Loucy (cell line): ENCODE data around the gene TAF10.

ENCODE experiments used
- CTCF ChIP-seq: fragments of 200-600 bp; sonication (generic); conservative IDR thresholded peaks from 2 replicates; pipeline ENCODE4 v1.5.1; 2014; ENCODE audit warnings: mild to moderate bottlenecking, antibody characterized with exemption, low read length
- EZH2phosphoT487 ChIP-seq: fragments of 200-600 bp; IDR thresholded peaks from 2 replicates; pipeline ENCODE4 v1.6.1; 2018; ENCODE audit warnings: antibody characterized with exemption, mild to moderate bottlenecking, moderate library complexity, borderline replicate concordance

GRCh38 chr11:6638429-6638828 lies 26.4 kb upstream of the TAF10 start:
- TF ChIP-seq CTCF (peak; percentile 22; the same call in 1 of the 2 replicates), EZH2phosphoT487 (no peak)
